Activated CD8-positive, alpha-beta memory T cell treated with anti-CD3 and anti-CD28 coated beads, Interleukin-2, amount 50 U/mL, for 24 hours (primary cell): ENCODE data around the gene FOXP1.

ENCODE experiments used
- DNase-seq: peaks from one replicate; pipeline ENCODE4 v3.0.0-alpha.2; 2020; ENCODE audit errors: extremely low read depth

FOXP1 gene

DNA sequence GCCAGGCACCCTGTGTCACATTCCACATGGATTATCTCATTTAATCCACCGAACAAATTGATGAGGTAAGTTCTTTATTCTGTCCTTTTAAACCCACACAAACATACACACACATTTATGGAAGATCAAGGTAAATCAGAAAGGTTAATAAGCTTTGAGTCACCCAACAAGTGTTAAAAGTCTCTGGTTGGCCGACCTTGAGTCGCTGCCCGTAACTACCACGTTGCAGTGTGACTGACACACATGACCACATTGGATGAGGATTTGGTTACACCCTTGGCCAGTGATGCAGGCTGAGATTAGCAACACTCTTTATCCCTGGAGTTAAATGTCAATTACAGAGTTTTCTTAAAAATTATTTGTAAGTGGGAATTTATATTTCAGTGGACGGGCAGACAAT is 19.2 kb downstream of the FOXP1 start:
- DNase-seq, result no peak

DNA sequence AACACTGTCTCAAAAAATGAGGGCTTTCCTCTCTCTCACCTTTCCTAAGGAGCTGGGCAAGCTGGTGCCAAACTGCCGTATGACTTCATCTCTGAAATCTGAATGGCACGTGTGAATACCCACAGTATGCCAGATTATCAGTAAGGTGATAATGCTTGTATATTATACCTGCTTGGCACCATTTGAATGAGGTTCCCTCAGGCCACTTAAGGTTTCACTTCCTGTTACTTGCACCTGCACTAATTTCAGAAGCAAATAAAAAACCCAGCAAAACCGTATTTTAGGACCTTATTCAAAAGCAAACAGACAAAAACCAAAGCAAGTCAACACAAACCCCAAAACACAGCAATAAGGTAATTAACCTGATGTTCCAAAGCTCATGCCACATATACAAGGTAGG is 19.7 kb downstream of the FOXP1 start:
- no peak for DNase-seq

DNA sequence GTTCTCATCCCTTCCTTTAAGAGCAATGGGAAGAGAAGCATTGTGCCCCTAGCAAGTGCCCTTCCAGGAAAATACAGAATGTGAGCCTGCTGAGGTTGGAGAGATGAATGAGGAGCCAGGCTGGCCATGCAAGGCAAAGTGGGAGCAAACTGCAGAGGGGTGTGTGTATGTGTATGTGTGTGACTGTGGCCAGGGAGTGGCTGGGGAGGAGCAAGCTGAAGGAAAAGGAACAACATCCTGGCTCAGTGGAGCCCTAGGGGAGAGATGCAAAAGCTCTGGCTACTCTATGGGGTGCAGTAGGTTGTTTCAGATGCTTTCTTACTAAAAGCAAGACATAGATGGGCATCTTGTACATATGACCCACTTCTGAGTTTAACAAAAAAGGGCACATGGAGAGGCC is 20.6 kb downstream of the FOXP1 start:
- no peak for DNase-seq

DNA sequence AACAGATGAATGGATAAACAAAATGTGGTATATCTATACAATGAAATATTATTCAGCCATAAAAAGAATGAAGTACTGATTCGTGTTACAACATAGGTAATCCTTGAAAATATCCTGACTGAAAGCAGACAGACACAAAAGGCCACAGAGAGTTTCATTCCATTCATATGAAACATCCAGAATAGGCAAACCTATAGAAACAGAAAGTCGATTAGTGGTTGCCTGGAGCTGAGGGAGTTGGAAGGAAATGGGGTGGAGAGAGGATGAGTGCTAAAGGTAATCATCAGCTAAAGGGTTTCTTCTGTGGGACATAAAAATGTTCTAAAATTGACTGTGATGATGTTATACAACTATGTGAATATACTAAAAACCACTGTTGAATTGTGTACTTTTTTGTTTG is 22.9 kb downstream of the FOXP1 start:
- no peak for DNase-seq

DNA sequence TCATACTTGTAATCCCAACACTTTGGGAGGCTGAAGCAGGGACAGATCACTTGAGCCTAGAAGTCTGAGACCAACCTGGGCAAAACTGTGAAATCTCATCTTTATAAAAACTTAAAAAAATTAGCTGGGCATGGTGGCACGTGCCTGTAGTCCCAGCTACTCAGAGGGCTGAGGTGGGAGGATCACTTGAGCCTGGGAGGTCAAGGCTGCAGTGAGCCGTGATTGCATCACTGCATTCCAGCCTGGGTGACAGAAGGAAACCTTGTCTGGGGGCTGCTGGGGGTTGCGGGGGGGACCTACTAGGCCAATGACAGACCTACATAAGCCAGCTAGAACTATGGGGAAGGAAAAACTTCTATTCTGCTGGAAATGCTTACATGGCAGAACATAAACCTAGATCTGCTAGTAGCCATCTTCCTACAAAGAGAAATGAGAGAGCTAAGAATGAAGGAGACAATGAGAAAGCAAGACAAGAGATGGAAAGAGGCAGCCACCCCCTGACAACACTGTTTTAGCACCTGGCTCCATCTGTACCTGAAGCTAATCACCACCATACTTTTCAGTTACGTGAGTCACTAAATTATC is 23.9 kb downstream of the FOXP1 start:
- no peak for DNase-seq

DNA sequence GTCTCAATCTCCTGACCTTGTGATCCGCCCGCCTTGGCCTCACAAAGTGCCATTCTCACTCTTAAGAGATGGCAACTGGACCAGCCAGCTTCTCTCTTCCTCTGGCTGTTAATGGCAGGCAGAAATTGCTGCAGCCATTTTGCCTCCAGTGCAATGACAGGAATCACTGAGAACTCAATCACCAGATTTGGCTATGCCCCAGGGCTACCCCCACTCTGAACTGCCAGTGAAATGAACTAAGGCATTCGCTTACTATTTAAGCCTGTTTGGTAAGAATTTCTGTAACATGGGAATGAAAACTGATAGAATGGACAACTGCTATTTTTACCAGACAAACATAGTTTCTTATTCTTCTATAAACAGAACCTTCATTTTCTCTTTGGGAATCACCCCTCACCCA is 24.5 kb downstream of the FOXP1 start:
- DNase-seq, result no peak

DNA sequence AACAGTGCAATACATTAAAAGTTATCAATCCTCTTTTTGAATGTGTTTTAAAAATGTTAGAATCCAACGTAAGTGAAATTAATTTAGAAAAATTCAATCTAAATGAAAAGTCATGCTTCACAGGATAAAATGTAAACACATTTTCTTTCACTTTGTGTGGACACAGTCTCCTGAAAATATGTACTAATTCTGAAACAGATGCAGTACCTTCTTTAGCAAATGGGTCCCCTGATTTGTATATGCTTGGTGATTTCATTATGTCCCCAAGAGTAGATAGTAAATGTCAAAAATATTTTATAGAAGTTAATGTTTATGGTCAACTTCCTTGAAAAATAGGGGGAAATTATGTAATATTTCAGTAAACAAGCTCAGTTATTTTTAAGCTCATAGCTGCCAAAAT is 28.9 kb downstream of the FOXP1 start:
- DNase-seq, result no peak

DNA sequence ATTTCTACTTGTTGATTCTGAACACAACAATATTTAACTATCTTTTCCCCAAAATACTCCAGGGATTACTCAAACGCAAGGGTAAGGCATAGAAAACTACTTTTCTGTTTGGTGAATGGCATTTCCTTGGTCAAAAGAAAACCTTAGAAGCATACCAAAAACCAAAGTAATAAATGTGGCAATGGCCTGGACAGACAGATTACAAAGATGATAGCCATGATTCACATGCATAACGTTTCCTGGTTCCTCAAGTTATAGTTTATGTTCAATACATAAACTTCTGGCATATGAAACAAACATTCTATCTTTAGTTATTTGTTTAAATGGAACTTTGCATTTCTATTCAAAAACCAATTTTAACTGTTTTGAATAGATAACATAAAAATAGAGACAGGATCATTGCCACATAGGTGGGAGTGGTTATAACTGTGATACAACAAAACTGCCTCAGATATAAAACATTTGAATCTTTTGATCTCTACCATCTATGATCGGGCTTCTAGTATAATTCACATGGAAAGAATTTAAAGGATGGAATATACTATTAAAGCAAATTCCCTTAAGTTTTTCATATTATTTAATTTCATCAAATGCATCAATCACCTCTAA is 32.1 kb downstream of the FOXP1 start:
- no peak for DNase-seq

DNA sequence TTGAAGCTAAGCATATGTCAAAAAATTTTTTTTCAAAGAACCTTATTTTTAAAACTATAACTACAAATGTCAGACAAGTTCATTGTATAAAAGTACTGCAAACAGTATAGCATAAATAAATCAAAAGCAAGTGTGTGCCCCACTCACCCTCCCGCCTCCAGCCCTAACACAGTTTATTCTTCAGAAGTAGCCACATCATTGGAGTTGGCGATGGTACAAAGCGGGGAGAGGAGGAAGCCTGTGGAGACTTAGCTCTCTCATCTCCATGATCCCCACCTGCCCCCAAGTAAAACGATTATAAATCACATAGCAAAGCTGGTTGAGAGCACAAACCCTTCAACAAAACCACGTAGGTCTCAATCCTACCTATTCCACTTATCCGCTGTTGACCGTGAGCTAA is 33.6 kb downstream of the FOXP1 start:
- no peak for DNase-seq

DNA sequence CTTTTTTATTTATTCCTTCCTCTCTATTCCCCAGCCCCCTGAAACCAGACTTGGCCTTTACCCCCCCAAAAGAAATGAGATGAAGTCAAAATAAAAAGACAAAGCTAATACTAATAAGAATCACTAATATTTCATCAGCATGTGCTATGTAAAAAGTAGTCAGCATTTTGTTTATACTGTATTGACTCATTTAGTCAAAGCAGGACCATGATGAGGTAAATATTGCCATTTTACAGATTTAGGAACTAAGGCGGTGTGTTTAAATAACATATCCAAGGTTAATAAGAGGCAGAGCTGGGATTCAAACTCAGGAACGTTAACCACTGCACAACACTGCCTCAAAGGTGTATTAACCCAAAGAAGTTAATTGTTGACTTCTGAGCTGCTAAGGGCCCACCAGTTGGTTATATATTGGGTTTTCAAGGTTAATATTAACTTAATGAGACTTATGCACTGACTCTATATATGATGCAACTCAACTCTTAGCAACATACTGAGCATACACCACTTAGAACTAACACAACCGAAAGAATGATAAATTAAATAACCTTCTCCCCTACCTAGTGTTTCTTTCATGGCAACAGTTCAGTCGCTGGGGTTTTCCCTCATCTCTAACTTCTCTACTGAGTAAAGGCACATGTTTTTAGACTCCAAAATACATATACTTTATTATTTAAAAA is 34.7 kb downstream of the FOXP1 start:
- no peak for DNase-seq

DNA sequence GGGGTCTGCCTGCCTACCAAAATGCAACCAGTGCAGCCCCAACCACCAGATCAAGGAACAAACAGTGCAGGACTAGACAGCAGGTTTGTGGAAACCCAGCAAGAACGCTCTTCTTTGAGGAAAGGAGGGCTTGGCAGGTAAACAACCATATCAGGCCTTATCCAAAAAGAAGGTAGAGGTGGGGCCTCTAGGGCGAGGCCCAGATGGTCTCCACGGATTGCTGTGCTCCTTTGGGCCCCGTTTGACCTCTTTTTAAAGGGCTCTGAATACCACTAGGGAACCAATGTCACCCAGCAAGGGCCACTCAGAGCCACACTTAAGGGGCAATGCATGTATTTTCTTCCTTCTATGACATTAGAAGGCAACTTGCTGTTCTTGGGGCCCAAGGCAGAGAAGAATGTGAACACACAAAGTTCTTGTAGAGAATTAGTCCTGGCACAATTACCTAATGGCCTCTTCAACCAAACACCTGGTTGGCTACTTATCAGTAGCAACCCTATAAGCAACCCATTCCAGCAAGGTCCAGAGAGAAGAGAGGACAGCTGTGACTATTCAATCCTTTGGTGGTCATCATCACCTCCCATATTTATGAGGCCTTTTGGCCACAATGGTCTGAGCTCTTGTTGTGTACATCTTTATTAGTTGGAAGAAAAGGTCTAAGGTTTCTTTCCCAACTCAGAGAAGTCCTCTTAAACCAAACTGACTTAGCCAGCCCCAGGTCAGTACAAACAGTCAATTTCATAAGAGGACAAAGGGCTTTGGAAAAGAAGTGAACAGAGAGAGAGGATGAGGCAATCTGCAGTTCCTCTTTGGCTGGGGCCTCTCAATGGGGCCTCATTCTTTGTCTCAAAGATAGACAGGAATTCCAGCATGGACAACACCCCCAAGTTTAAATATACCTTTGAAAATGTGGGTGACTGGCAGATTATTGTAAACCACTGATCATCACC is 36.0 kb downstream of the FOXP1 start:
- DNase-seq, result no peak

DNA sequence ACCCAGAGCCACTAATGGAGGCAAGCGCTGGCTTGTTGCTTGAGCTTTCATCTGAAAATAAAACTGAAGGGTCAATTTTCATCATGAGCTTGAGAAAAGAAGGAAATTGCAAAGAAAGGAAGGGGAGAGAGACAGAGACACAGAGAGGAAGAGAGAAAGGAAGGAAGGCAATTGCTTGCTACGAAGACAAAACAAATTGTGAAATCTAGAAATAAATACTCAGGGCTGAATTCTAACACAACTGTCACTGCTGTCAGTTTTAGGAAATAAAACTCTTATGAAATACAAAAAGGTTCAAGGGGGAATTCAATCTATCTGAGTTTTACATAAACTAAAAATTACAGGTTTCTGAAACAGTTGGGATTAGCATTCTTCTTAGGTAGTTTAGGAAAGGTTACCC is 36.7 kb downstream of the FOXP1 start:
- DNase-seq, result no peak

DNA sequence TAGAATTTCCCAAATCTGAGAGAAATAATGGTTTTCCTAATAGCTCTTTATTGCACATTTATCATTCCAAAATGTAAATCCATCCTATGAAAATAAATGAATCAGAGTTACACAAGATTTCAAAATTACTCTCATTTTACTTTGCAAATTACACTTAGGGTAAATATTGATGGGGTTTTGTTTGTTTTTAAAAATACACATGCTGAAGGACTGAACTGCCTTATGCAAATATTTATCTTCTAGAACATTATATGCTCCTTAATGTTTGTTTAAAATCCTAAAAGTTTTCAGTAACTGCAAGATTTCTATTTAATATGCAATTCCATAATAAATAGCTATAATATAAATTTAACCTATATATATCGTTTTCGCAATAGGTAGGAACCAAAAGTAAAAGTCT is 38.2 kb downstream of the FOXP1 start:
- no peak for DNase-seq

DNA sequence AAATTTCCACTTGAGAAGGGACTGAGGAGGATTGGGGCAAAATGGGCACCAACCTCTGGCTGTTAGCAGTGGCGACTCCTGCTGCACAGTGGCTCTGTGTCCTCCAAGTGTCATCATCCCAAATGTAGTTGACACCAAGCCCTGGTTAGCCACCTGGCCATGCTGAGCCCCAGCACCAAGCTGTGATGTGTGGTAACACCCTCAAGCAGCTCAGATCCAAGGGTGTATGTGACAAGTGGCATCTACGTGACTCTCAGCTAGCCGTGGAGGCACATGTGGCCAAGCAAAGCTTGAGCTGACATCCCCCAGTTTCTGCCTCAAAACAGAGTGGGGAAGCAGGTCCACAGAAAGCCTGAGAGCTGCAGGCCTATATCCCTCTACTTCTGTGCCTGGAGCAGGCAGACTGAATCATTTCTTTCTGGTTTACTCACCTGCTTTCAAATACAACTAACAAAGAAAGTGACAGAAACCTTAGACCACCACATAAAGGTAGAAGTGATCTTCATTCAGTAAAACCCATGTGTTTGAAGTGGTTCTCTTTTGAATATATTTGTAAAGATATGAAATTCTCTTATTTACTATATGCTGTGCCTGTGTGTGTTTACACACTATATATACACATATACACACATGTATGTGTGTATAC is 40.0 kb downstream of the FOXP1 start:
- no peak for DNase-seq

DNA sequence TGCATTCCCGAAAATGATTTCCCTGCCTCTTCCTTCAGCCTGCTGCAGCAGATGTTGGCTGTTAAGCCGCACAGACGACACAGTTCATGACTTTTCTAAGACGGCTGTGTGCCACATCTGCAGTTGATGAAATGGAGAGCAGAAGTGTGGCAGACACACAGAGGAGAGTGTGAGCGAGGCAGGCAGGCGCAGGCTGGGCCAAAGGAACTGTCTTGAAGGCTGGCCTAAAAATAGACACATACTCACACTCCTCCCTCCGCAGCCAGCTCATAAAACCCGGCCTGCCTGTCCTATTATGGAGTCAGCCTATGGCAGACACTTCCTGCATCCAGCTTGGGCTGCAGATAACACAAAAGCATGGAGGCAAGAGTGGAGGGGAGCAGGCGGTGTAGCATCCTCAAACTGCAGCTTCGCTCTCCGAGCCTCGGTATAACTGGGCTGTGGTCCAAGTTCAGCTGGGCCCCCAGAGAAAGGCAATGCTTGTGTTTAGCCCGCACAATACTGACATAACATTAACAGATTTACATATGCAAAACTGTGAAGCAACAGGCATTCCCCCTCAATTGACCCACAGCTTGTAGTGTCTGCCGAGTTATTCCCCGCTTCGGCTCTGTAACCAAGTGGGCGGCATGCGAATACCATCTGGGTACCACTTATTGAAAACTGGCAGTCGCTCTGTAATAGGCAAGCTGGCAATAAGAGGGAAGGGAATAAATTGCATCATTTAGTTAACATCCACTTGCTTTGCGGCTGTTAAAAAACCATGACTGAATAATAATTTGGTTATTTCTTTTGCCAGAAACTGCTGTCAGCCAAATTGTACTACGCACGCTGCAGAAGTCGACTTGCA is 40.8 kb downstream of the FOXP1 start:
- no peak for DNase-seq

DNA sequence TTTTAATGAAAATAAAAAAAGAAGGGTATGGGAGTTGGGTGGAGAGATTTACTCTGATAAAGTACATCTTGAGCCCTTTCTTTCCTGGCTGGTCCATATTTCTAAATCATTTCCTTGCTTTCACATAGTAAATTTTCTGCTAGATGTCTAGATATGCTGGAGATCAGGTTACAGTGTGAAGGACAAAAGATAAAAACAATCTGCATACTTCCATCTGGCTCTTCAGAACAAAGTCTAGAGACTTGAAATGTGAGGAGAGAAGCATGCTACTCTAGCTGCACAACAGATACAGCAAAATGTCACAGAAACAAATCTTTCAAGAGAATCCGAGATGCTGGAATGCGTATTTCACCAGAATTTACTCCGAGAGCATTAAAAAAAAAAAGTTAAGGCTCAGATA is 42.2 kb downstream of the FOXP1 start:
- no peak for DNase-seq

DNA sequence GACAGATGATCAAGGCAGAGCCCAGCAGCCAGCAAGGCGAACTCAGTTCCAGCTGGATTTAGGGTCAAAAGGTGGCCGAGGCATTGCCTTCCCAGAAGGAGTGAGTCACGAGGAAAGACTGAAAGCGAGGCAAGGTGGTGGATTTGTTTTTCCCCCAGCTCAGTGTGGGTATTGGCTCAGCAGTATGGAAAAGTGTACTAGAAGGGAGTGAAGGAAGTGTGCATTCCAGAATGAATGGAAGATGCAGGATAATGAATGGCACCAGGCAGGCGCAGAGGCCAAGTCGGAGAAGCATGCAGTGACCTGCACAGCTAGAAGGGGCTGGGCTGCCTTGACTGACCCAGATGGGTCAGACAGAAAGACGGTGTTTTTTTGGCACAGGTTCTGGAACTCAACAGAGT is 46.3 kb downstream of the FOXP1 start:
- no peak for DNase-seq

DNA sequence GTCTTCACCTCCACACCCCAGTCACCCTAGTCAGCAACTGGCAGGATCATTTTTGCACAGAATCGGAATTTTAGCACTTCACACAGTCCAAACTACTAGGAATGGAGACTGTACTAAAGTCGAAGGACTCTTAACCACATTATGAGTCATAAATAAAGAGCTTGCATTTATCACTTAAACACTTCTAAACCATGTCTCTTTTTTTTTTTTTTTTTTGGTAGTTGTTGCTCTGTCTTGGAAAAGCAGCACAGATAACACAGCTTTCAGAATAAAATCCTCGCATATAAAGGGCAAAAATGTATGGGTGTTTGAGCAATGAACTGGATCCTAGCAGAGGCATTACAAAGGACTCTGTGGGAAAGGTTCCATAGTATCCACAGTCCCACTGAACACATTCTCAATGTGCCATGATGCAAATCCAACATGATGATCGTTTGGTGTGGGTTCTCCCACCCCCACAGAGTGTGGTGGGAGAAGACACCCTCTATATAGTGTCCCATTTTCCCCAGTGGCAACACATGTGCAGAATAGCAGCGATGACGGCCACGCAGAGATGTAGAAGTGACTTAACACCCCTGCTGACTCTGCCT is 47.1 kb downstream of the FOXP1 start:
- no peak for DNase-seq

DNA sequence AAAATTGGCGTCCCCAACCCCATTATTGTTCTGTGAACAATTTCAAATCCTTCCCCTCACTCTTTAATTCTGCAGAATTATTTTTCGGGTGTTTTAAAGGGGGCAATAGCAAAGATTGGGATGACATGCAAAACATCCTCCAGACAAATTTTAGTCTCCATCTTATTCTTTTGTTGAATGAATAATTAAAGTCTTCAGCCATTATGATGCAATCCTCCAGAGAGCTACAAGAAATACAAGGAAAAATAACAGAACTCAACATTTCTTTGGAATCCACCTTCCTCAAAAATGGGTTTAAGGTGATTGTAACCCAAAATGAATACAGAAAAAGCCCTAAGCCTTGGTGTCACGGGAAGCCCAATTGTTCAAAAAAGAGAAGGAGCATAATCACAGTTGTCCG is 49.9 kb downstream of the FOXP1 start:
- DNase-seq, result no peak

DNA sequence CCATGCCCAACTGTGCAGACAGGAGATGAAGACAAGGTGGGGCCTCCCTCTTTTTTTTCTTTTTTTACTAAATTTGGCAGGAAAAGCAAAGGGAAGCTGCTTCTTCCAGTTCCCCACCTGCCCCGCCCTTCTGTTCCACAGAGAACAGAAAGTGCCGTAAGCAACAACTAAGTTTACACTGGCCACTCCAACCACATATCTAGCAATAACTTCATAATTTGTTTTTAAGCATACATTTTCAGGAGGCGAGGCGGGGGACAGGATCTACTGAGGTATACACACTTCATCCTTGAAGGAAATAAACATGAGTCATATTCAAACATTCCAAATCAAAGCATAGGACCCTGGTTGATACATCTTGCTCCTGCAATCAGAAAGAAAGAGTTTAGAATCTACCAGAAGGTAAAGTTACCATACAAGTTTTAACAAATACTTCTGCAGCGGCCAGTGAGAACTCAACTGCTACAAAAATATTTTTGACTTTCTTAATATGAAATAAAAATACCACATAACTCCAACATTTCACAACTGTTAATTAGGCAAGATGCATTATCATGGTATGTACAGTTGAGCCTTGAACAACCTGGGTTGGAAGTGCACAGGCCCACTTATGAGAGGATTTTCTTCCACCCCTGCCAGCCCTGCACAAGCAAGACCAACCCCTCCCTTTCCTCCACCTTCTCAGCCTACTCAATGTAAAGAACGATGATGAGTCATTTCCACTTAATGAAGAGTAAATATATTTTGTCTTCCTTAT is 50.7 kb downstream of the FOXP1 start:
- no peak for DNase-seq
